ENCODE results near the gene NANOGP8. TPM values are rescaled to one million over a fixed set of nuclear protein-coding genes. Genes with fewer than 3 reads are reported as not detected.
"Not testable (repeated sequence)": the region's sequence is repeated elsewhere in the genome, so short reads cannot be mapped to it uniquely, and the experiment has no call there.

Gene NANOGP8, protein sequence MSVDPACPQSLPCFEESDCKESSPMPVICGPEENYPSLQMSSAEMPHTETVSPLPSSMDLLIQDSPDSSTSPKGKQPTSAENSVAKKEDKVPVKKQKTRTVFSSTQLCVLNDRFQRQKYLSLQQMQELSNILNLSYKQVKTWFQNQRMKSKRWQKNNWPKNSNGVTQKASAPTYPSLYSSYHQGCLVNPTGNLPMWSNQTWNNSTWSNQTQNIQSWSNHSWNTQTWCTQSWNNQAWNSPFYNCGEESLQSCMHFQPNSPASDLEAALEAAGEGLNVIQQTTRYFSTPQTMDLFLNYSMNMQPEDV
- total RNA-seq, result not detected

DNA sequence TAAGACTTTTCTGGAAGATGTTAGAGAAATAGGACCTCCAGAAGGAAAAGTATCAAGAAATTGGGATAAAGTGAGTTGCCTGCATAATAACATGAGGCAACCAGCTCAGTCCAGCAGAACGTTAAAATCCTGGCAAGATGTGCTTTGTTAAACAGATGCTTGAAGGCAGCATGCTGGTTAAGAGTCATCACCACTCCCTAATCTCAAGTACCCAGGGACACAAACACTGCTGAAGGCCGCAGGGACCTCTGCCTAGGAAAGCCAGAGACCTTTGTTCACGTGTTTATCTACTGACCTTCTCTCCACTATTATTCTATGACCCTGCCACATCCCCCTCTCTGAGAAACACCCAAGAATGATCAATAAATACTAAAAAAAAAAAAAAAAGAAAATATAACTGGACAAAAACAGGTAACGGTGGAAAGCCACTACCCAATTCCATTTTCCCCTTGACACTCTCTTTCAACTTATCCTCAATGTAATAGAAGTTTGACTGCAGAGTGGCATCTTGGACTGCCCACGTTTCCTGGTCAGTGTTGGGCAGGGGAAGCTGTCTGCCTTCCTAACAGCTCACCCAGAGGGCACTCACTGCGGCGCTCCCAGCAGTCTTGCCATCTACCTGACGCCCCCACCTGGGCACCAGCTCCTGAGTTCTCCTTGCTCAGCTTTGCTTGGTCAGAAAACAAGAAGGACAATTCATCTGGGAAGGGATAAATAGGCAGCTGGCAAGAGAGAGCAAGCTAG lies at the start of gene NANOGP8:
NANOGP8 (minus strand) TSS at position 120 of the 744 bp plus-strand sequence. CDS start 185 bp downstream, outside the sequence.
- DNase-seq; H3K27ac Mint-ChIP-seq; H3K27me3 Mint-ChIP-seq (ENCODE audit: low read depth); H3K4me3 Mint-ChIP-seq; intact Hi-C loops (cut with micrococcal nuclease); H3K9me3 Mint-ChIP-seq; H3K36me3 Mint-ChIP-seq (ENCODE audit: low read depth); H3K4me1 Mint-ChIP-seq (ENCODE audit: low read depth); CTCF ChIA-PET: not testable (repeated sequence)

DNA sequence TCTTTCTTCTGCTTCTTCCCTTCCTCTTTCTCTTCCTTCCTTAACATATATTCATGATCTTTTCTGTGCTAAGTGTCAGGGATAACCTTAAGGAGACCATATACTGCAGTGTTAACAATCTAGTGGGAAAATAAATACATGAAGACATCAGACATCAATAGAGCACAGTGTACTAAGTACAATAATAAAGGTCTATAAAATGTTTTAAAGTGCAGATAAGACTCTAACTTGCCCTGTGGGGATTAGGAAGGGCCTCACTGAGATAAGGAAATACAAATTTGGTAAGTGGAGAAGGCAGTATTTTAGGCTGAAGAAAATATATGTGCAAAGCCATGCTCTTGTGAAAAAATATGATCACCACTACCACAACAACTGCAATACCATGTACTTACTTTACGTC lies 49.2 kb upstream of the NANOGP8 start:
- Mint-ChIP-seq H3K27ac (no peak overlapping the region), H3K4me3 (no peak overlapping the region)

DNA sequence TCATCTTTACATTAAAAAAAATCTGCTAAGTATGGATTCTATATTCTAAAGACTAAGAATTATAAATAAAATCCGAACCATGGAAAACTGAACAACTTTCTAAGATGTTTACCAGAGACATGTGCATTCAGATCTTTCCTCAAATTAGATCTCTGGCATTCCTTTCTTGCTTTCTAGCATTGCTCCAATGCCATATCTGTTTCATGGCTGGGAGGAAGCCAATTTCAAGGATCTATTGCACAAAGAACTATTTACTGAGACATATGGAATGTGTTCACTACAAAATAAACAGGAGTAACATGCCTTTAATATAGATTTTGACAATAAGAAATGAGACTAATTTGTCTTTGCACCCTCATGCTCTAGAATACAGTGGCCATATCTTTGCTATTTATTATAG lies 45.1 kb upstream of the NANOGP8 start:
- intact Hi-C loops (cut with micrococcal nuclease), result no loop called here
- no peaks in the 10 kb centered on the region for H3K27me3 Mint-ChIP-seq (ENCODE audit: low read depth)
- H3K27ac Mint-ChIP-seq, result no peak overlapping the region
- no peaks in the 10 kb centered on the region for H3K4me1 Mint-ChIP-seq (ENCODE audit: low read depth)
- no peak overlapping the region for H3K4me3 Mint-ChIP-seq
- DNase-seq, result no peak
- CTCF ChIA-PET, result no interaction called here
- peaks cover 3% of the 10 kb centered on the region for H3K9me3 Mint-ChIP-seq
- H3K36me3 Mint-ChIP-seq (ENCODE audit: low read depth), result no peaks in the 10 kb centered on the region

More for the DNA sequence above, 49.2 kb upstream of the NANOGP8 start:
- Mint-ChIP-seq H3K9me3 (peaks cover 3% of the 10 kb centered on the region), H3K36me3 (ENCODE audit: low read depth) (no peaks in the 10 kb centered on the region), H3K27me3 (ENCODE audit: low read depth) (no peaks in the 10 kb centered on the region), H3K4me1 (ENCODE audit: low read depth) (no peaks in the 10 kb centered on the region)
- intact Hi-C loops (cut with micrococcal nuclease), result no loop called here
- DNase-seq, result no peak
- CTCF ChIA-PET, result no interaction called here

DNA sequence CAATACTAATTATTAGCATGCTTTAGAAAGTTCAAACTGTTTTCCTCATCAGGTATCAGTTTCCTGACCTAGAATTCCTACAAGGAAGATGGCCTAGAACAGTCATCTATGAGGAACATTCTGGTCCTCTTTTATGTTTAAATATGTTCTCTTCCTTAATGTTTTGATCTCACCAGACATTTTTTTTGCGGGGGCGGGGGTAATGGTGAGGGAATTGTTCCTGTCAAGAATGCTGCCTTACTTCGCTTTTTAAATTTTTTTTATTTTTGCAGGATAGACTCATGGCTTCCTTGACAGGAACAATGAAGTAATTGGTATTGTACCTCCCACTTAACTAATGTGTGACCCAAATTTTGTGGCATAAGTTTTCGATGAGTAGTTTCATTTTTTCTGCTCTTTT lies 44.3 kb upstream of the NANOGP8 start:
- DNase-seq, result no peak
- Mint-ChIP-seq H3K27me3 (ENCODE audit: low read depth) (no peaks in the 10 kb centered on the region), H3K4me3 (no peak overlapping the region), H3K9me3 (peaks cover 3% of the 10 kb centered on the region), H3K4me1 (ENCODE audit: low read depth) (no peaks in the 10 kb centered on the region), H3K36me3 (ENCODE audit: low read depth) (no peaks in the 10 kb centered on the region), H3K27ac (no peak overlapping the region)
- CTCF ChIA-PET, result no interaction called here
- intact Hi-C loops (cut with micrococcal nuclease), result no loop called here

DNA sequence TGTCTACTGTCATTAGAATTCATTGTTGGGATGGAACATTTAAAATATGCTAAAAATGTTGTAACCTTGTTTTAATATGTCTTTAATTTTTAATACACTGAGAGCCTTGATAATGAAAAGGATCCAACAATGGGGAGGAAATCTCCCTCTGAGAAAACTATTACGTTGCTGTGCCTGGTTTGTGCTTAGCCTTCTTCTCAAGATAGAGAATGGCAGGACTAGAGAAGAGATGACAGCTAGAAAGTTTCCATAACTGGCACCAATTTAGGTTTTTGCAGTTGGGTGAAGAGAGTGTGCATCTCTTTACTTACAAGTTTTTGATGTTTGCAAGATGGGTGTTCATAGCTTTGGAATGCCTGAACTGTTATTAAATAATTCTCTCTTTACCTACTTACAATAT lies 42.6 kb upstream of the NANOGP8 start:
- DNase-seq, result no peak

DNA sequence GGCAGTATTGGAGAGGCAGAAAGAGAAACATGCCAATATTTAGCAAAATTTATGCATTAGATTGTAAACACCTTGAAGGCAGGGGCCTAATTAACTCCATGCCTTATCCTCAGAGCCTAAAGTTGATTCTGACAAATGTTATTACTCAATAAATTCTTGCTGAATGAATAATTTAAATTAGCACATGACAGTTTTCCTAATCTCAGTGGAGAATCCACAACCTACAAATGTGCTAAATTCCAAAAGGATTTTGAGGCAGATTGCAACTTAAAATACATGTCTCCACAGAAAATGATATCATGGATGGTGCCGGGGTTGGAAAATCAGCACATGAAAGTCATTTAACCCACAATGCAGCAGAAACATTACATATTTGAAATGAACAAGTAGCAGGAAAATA lies 41.1 kb upstream of the NANOGP8 start:
- Mint-ChIP-seq H3K4me3 (no peak overlapping the region), H3K27me3 (ENCODE audit: low read depth) (no peaks in the 10 kb centered on the region), H3K4me1 (ENCODE audit: low read depth) (no peaks in the 10 kb centered on the region), H3K27ac (no peak overlapping the region), H3K9me3 (no peaks in the 10 kb centered on the region), H3K36me3 (ENCODE audit: low read depth) (no peaks in the 10 kb centered on the region)
- CTCF ChIA-PET, result no interaction called here
- DNase-seq, result no peak
- intact Hi-C loops (cut with micrococcal nuclease), result no loop called here

More for the DNA sequence above, 42.6 kb upstream of the NANOGP8 start:
- intact Hi-C loops (cut with micrococcal nuclease), result no loop called here
- Mint-ChIP-seq H3K27ac (no peak overlapping the region), H3K4me1 (ENCODE audit: low read depth) (no peaks in the 10 kb centered on the region), H3K9me3 (peaks cover 3% of the 10 kb centered on the region), H3K27me3 (ENCODE audit: low read depth) (no peaks in the 10 kb centered on the region), H3K4me3 (no peak overlapping the region), H3K36me3 (ENCODE audit: low read depth) (no peaks in the 10 kb centered on the region)
- CTCF ChIA-PET, result no interaction called here

DNA sequence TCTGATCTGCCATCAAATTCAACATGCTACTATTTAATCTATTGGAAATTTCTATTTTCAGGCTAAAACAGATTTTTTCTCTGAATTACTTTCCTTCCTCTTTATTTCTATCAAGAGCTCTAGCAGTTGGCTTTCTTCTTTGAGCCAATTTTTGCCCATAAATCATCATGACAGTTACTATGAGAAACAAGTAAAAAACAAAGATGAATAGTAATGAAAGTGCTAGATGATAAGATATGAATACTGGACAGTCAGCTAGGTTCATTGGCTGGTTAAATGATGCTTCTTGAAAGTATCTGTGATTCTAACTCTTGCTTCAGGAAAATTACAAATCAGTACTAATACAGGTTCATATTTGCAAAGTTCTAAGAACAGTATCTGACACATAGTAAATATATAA lies 38.6 kb upstream of the NANOGP8 start:
- Mint-ChIP-seq H3K9me3 (no peaks in the 10 kb centered on the region), H3K36me3 (ENCODE audit: low read depth) (no peaks in the 10 kb centered on the region), H3K27me3 (ENCODE audit: low read depth) (no peaks in the 10 kb centered on the region), H3K4me1 (ENCODE audit: low read depth) (no peaks in the 10 kb centered on the region), H3K4me3 (no peak overlapping the region), H3K27ac (no peak overlapping the region)
- intact Hi-C loops (cut with micrococcal nuclease), result no loop called here
- DNase-seq, result no peak
- CTCF ChIA-PET, result no interaction called here

DNA sequence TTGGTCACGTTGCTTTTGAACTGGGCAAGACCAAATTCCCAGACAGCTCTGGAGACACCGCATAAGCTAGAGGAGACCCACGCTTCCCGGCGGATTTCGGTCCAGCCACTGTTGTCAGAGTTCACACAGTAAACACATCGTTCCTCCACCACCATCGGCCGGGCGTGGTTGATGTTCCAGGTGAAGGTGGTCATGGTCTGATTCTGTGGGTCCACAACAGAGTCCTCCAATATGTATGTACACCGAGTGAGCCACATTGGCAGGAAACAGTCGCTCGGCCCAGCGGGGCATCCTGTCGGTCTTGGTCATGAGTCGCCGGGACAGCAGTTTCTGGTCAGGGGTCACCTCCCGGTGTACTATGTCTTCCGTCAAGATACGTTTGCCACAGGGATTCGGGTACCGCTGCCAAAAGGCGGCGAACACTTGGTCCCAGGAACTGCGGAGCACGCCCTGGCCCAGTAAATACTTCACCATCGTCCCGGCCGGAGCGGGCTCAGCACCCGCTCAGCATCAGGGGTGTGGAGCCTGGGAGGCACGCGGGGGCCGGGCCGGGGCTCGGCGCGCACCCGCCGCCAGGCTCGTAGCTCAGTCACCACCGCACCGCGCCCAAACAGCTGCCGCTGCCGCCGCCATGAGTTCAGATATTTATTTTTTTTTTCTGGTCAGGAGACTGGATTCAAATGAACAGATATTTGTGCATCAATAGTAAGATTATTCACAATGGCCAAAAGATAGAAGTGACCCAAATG lies 36.7 kb upstream of the NANOGP8 start:
- DNase-seq, result no peak
- H3K27ac Mint-ChIP-seq, result no peak overlapping the region
- no peaks in the 10 kb centered on the region for H3K36me3 Mint-ChIP-seq (ENCODE audit: low read depth)
- H3K9me3 Mint-ChIP-seq, result no peaks in the 10 kb centered on the region
- intact Hi-C loops (cut with micrococcal nuclease), result no loop called here
- H3K4me3 Mint-ChIP-seq, result no peak overlapping the region
- CTCF ChIA-PET, result no interaction called here
- no peaks in the 10 kb centered on the region for H3K4me1 Mint-ChIP-seq (ENCODE audit: low read depth)
- H3K27me3 Mint-ChIP-seq (ENCODE audit: low read depth), result no peaks in the 10 kb centered on the region

DNA sequence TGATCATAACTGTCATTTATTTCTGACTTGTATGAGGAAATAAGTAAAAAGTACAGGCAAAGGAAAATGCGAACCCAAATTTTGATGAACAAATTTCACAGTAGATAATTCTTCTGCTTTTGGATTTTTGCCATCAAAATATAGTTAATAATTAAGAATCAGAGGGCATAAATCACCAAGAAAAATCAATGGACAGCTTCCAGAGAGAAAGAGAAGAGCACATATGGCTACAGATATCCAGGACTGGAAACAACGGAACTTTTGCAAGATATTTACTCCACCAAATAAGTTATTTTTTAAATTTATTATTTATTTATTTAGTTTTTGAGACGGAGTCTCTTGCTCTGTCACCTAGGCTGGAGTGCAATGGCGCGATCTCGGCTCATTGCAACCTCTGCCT lies 35.1 kb upstream of the NANOGP8 start:
- Mint-ChIP-seq H3K4me3 (no peak overlapping the region), H3K4me1 (ENCODE audit: low read depth) (no peaks in the 10 kb centered on the region), H3K36me3 (ENCODE audit: low read depth) (no peaks in the 10 kb centered on the region), H3K27ac (no peak overlapping the region), H3K9me3 (no peaks in the 10 kb centered on the region), H3K27me3 (ENCODE audit: low read depth) (no peaks in the 10 kb centered on the region)
- intact Hi-C loops (cut with micrococcal nuclease), result no loop called here
- no peak for DNase-seq
- CTCF ChIA-PET, result no interaction called here

DNA sequence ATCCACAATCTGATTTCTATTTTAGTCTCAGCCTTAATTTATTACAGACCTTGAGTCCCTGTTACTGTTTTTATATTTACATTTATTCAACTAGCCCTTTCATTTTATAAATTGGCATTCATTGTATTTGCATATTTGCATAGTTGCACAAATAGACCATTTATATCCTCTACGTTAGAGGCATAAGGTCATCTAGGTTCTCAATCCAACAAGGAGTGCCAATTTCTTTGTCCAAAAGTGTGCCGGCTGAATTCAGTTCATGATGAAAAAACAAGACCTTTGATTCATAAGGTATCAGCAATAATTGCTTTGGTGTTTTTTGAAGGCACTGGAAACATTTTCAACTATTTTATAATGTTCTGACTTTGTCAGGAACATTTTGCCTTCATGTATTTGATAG lies 33.9 kb upstream of the NANOGP8 start:
- no peaks in the 10 kb centered on the region for H3K4me1 Mint-ChIP-seq (ENCODE audit: low read depth)
- no peaks in the 10 kb centered on the region for H3K27me3 Mint-ChIP-seq (ENCODE audit: low read depth)
- no peak for DNase-seq
- CTCF ChIA-PET, result no interaction called here
- H3K27ac Mint-ChIP-seq, result no peak overlapping the region
- intact Hi-C loops (cut with micrococcal nuclease), result no loop called here
- H3K9me3 Mint-ChIP-seq, result no peaks in the 10 kb centered on the region
- H3K4me3 Mint-ChIP-seq, result no peak overlapping the region
- H3K36me3 Mint-ChIP-seq (ENCODE audit: low read depth), result no peaks in the 10 kb centered on the region

DNA sequence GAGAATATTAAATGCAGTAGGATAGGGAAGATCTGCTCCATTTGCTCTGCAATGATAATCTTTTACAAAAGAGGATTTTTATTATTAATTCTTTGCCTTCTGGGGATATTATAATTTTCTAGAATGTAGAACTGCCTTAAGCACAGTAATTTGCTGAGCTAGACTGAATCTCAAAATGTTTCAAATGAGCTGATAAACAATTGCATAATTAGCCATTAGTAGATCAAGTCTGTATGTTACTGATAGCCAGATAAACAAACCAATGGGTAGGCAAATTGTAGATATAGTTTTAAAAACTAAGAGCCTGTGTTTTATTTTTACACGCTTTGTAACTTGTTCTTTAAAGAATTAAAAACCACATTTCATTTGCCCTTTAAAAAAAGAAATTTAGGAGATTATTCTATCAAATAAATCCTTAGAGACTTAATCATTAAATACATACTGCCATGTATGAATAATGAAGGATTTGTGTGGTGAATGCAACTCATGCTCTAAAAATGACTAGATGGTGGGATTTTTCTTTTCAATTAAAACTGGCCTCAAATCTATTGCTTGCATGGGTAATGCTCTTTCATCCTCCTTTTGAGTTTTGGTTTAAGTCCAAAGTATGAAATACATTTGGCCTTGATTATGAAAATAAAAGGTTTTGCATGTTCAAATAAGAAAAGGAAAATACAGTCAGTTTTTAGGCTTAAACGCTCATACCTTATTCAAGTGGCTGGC lies 32.6 kb upstream of the NANOGP8 start:
- Mint-ChIP-seq H3K4me1 (ENCODE audit: low read depth) (no peaks in the 10 kb centered on the region), H3K27ac (no peak overlapping the region), H3K27me3 (ENCODE audit: low read depth) (no peaks in the 10 kb centered on the region), H3K9me3 (no peaks in the 10 kb centered on the region), H3K4me3 (no peak overlapping the region), H3K36me3 (ENCODE audit: low read depth) (no peaks in the 10 kb centered on the region)
- CTCF ChIA-PET, result no interaction called here
- no peak for DNase-seq
- intact Hi-C loops (cut with micrococcal nuclease), result no loop called here

DNA sequence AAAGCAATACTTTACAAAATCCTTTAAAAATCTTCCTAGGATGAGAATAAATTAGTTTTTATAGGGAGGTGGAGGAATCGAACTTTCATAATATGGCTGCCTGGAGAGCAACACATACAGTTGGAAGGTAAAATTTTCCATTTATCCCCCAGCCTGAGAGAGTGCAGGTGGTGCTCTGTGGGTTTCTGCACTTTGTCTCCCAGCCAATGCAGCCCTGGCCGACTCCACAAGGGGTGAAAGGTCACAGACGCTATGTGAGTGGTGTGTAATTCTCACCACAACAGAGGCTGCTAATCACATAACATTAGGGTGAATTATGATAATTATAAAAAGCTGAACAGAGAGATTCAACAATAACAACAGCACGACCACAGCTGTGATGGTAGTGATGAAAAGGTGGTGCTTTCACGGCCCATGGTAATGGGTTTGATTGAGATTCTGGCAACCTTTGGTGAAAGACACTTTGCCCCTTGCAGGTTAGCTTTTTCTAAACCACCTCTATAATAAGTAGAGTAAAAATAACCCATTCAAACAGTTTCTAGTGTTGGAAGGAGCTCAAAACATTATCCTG lies 30.1 kb upstream of the NANOGP8 start:
- Mint-ChIP-seq H3K36me3 (ENCODE audit: low read depth) (no peaks in the 10 kb centered on the region), H3K27ac (no peak overlapping the region), H3K27me3 (ENCODE audit: low read depth) (no peaks in the 10 kb centered on the region), H3K4me1 (ENCODE audit: low read depth) (no peaks in the 10 kb centered on the region), H3K4me3 (no peak overlapping the region), H3K9me3 (no peaks in the 10 kb centered on the region)
- CTCF ChIA-PET, result no interaction called here
- no peak for DNase-seq
- intact Hi-C loops (cut with micrococcal nuclease), result no loop called here
